Calu3 (cell line): ENCODE measurements around the gene LRFN2. TPM values are rescaled to one million over a fixed set of nuclear protein-coding genes. Genes with fewer than 3 reads are reported as not detected.

Source experiments
- BruUV-seq: library from RNA; stranded (reverse); fragments of 400-500 nt; replicated peaks from 2 replicates; lab custom pipeline; 2021; lab: Mats Ljungman, UMichigan
- CTCF ChIA-PET: fragments of 300-600 bp; sonication (Branson Sonifier 250); formaldehyde crosslinking; loops from one replicate; lab custom pipeline; 2022; ENCODE audit warnings: antibody characterized with exemption; lab: Charles Lee
- DNase-seq: peaks from one replicate; pipeline ENCODE4 v3.0.0; 2022
- H3K27ac Mint-ChIP-seq: one replicate; pipeline ENCODE4 v1.8.0; 2022; ENCODE audit warnings: mixed read lengths; ENCODE audit not compliant: unreplicated experiment
- H3K27me3 Mint-ChIP-seq: one replicate; pipeline ENCODE4 v1.8.0; 2022; ENCODE audit warnings: mixed read lengths; ENCODE audit not compliant: unreplicated experiment
- H3K36me3 Mint-ChIP-seq: one replicate; pipeline ENCODE4 v1.8.0; 2022; ENCODE audit warnings: mild to moderate bottlenecking, moderate library complexity, mixed read lengths; ENCODE audit not compliant: insufficient read depth, unreplicated experiment
- H3K4me1 Mint-ChIP-seq: one replicate; pipeline ENCODE4 v1.8.0; 2022; ENCODE audit warnings: mild to moderate bottlenecking, low read depth, mixed read lengths; ENCODE audit not compliant: unreplicated experiment
- H3K4me3 Mint-ChIP-seq: one replicate; pipeline ENCODE4 v1.8.0; 2022; ENCODE audit warnings: mild to moderate bottlenecking, low read depth, moderate library complexity, mixed read lengths; ENCODE audit not compliant: unreplicated experiment
- H3K9me3 Mint-ChIP-seq: one replicate; pipeline ENCODE4 v1.8.0; 2022; ENCODE audit warnings: low read depth, mixed read lengths; ENCODE audit not compliant: unreplicated experiment
- CTCF ChIP-seq: fragments of 200-600 bp; IDR thresholded peaks from one replicate; pipeline ENCODE4 v1.8.0; 2022; ENCODE audit warnings: antibody characterized with exemption; ENCODE audit not compliant: unreplicated experiment
- intact Hi-C: fragments of 100-400 bp; cut with micrococcal nuclease; formaldehyde crosslinking; loops from one replicate; pipeline ENCODE4 v1.10.0; 2022; ENCODE audit not compliant: unreplicated experiment
- total RNA-seq: library from RNA; stranded (reverse); gene quantifications from 2 replicates; pipeline ENCODE4 v1.2.3, GENCODE V29; 2022

LRFN2 gene
- total RNA-seq, 1 experiment from 2014 or later = not detected

GRCh38 chr6:40520084-40520483 is 67.1 kb downstream of the LRFN2 start:
- no peak for TF ChIP-seq CTCF
- CTCF ChIA-PET = no interaction called here
- no peak overlapping the region for H3K27ac Mint-ChIP-seq
- BruUV-seq = no TSS peak
- peaks cover 84% of the 10 kb centered on the region for H3K27me3 Mint-ChIP-seq
- H3K4me1 Mint-ChIP-seq = no peaks in the 10 kb centered on the region
- DNase-seq = no peak
- H3K36me3 Mint-ChIP-seq = no peaks in the 10 kb centered on the region
- peaks cover 5% of the 10 kb centered on the region for H3K9me3 Mint-ChIP-seq
- intact Hi-C loops = no loop called here
- no peak overlapping the region for H3K4me3 Mint-ChIP-seq

GRCh38 chr6:40517654-40518053 is 69.5 kb downstream of the LRFN2 start:
- CTCF ChIA-PET = no interaction called here

GRCh38 chr6:40516429-40516828 is 70.7 kb downstream of the LRFN2 start:
- Mint-ChIP-seq H3K27me3 (peaks cover 51% of the 10 kb centered on the region), H3K4me1 (no peaks in the 10 kb centered on the region), H3K4me3 (no peak overlapping the region), H3K36me3 (no peaks in the 10 kb centered on the region), H3K9me3 (peaks cover 5% of the 10 kb centered on the region), H3K27ac (no peak overlapping the region)
- BruUV-seq = no TSS peak
- intact Hi-C loops = no loop called here
- TF ChIP-seq CTCF = no peak
- DNase-seq = no peak
- CTCF ChIA-PET = no interaction called here

More at GRCh38 chr6:40517654-40518053, 69.5 kb downstream of the LRFN2 start:
- no peak overlapping the region for H3K27ac Mint-ChIP-seq
- peaks cover 5% of the 10 kb centered on the region for H3K9me3 Mint-ChIP-seq
- H3K36me3 Mint-ChIP-seq = no peaks in the 10 kb centered on the region
- H3K4me1 Mint-ChIP-seq = no peaks in the 10 kb centered on the region
- BruUV-seq = no TSS peak
- no peak for TF ChIP-seq CTCF
- DNase-seq = no peak
- no peak overlapping the region for H3K4me3 Mint-ChIP-seq
- intact Hi-C loops = no loop called here
- H3K27me3 Mint-ChIP-seq = peaks cover 63% of the 10 kb centered on the region

- TF ChIP-seq CTCF = no peak
- DNase-seq = no peak
- H3K36me3 Mint-ChIP-seq = no peaks in the 10 kb centered on the region
- CTCF ChIA-PET = no interaction called here
- H3K4me1 Mint-ChIP-seq = peaks cover 9% of the 10 kb centered on the region
- BruUV-seq = no TSS peak
- H3K27ac Mint-ChIP-seq = no peak overlapping the region
- intact Hi-C loops = no loop called here
- H3K9me3 Mint-ChIP-seq = no peaks in the 10 kb centered on the region
- peaks cover 36% of the 10 kb centered on the region for H3K27me3 Mint-ChIP-seq
- H3K4me3 Mint-ChIP-seq = no peak overlapping the region
These were observed 74.8 kb downstream of the LRFN2 start for GRCh38 chr6:40512340-40512739.
